Esophagus squamous epithelium (tissue), 5 donors: ENCODE results near the gene TXNL1. TPM values are rescaled to one million over a fixed set of nuclear protein-coding genes. Genes with fewer than 3 reads are reported as not detected.

Experiments
- DNase-seq: peaks from one replicate; lab custom pipeline; 2025; lab: John Stamatoyannopoulos, UW
- H3K27ac ChIP-seq, 4 donors: fragments of 200-600 bp; sonication (generic); one replicate each; pipeline ENCODE4 v1.5.1; 2016 to 2019; ENCODE audit warnings: mild to moderate bottlenecking in 1 of 4
- H3K27me3 ChIP-seq, 4 donors: fragments of 200-600 bp; sonication (generic); 1 replicate in 3 of 4; 2 replicates in 1 of 4; pipeline versions ENCODE4 v1.5.1 to v1.6.0; 2017 to 2021; ENCODE audit warnings: antibody characterized with exemption in 1 of 4
- H3K36me3 ChIP-seq, 3 donors: fragments of 200-600 bp; sonication (generic); one replicate each; pipeline ENCODE4 v1.5.1; 2016 to 2019
- H3K4me1 ChIP-seq, 3 donors: fragments of 200-600 bp; sonication (generic); one replicate each; pipeline ENCODE4 v1.5.1; 2017 to 2019
- H3K4me3 ChIP-seq, 4 donors: fragments of 200-600 bp; sonication (generic); 1 replicate in 3 of 4; 2 replicates in 1 of 4; pipeline ENCODE4 v1.5.1; 2016 to 2019; ENCODE audit warnings: mild to moderate bottlenecking in 2 of 4, moderate library complexity in 1 of 4
- H3K9me3 ChIP-seq, 3 donors: fragments of 200-600 bp; sonication (generic); one replicate each; pipeline ENCODE4 v1.5.1; 2016 to 2019
- POLR2A ChIP-seq, 4 donors: fragments of 450-650 bp; IDR thresholded peaks; one replicate each; pipeline ENCODE4 v1.6.1; 2017; ENCODE audit warnings: antibody characterized with exemption in 4 of 4, mild to moderate bottlenecking in 4 of 4, moderate library complexity in 3 of 4
- WGBS, 2 donors: methylation state at CpG; one replicate each; pipeline ENCODE4 v1.1.5; 2018; 5-methylcytosine and 5-hydroxymethylcytosine counted together
- intact Hi-C: fragments of 100-400 bp; cut with DNase I; formaldehyde crosslinking; loops from one replicate; pipeline ENCODE4 v1.15.0; 2022
- total RNA-seq, 4 donors: library from RNA; depleted of rRNA; stranded (reverse); fragments of >200 nt; gene quantifications; one replicate each; pipeline ENCODE4 v1.1.0, GENCODE V29; 2016
- TF ChIP-seq, protein P1 (sequence below), 6 experiments: fragments of 450-650 bp in 4 of 6; fragments of 200-600 bp in 2 of 6; sonication (generic) in 2 of 6; IDR thresholded peaks; one replicate each; pipeline ENCODE4 v1.5.1; 2016 to 2019; ENCODE audit warnings: antibody characterized with exemption in 6 of 6, mild to moderate bottlenecking in 4 of 6, moderate library complexity in 4 of 6
- donor health status: DM: yes; HTN: yes; CAD: no.

TXNL1 gene
- total RNA-seq, 4 donors from 2014 or later = 41.2 to 78.5 (median 53.4) TPM

- Histone ChIP-seq H3K4me3 (no peak overlapping the region), H3K4me1 (peaks cover 7 to 22% (median 11%) of the 10 kb centered on the region in 3 donors), H3K27ac (no peak overlapping the region), H3K9me3 (no peaks in the 10 kb centered on the region), H3K36me3 (no peaks in the 10 kb centered on the region), H3K27me3 (no peaks in the 10 kb centered on the region)
- intact Hi-C loops = no loop called here
- TF ChIP-seq, protein P1, sequence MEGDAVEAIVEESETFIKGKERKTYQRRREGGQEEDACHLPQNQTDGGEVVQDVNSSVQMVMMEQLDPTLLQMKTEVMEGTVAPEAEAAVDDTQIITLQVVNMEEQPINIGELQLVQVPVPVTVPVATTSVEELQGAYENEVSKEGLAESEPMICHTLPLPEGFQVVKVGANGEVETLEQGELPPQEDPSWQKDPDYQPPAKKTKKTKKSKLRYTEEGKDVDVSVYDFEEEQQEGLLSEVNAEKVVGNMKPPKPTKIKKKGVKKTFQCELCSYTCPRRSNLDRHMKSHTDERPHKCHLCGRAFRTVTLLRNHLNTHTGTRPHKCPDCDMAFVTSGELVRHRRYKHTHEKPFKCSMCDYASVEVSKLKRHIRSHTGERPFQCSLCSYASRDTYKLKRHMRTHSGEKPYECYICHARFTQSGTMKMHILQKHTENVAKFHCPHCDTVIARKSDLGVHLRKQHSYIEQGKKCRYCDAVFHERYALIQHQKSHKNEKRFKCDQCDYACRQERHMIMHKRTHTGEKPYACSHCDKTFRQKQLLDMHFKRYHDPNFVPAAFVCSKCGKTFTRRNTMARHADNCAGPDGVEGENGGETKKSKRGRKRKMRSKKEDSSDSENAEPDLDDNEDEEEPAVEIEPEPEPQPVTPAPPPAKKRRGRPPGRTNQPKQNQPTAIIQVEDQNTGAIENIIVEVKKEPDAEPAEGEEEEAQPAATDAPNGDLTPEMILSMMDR (IDR thresholded peaks at IDR 0.05) = no peak
- TF ChIP-seq POLR2A (IDR thresholded peaks at IDR 0.05) = no peak
- no peak for DNase-seq
- 67 to 87% methylated on average over 3 of the region's 3 CpGs for WGBS, 2 donors
These were observed 9.8 kb upstream of the TXNL1 start for GRCh38 chr18:56647951-56648893.

DNA sequence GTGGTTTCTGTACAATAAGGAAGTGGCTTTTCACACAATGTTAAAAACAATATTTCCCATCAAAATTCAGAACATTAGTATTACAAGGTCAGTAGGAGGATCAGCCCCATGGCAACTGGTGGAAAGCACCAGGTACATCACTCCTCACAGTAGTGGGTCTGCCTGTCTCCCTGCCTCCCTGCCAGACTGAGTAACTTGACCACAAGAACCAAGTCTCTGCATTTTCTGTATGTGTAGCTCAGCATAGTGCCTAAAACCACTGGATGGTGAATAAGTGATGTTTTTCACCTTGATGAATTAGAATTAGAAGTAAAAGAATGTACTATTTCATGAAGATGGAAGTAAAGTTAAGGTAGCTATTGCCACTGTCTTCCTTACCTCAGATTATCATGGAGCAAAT lies 8.7 kb upstream of the TXNL1 start:
- no peak overlapping the region for H3K27ac ChIP-seq
- H3K4me3 ChIP-seq = no peak overlapping the region
- intact Hi-C loops = no loop called here
- H3K9me3 ChIP-seq = no peaks in the 10 kb centered on the region
- H3K27me3 ChIP-seq = no peaks in the 10 kb centered on the region
- TF ChIP-seq, protein P1 (IDR thresholded peaks at IDR 0.05) = no peak
- no peak for TF ChIP-seq POLR2A (IDR thresholded peaks at IDR 0.05)
- H3K36me3 ChIP-seq = no peaks in the 10 kb centered on the region
- peaks cover 3 to 15% (median 5%) of the 10 kb centered on the region in 3 donors for H3K4me1 ChIP-seq
- no peak for DNase-seq

DNA sequence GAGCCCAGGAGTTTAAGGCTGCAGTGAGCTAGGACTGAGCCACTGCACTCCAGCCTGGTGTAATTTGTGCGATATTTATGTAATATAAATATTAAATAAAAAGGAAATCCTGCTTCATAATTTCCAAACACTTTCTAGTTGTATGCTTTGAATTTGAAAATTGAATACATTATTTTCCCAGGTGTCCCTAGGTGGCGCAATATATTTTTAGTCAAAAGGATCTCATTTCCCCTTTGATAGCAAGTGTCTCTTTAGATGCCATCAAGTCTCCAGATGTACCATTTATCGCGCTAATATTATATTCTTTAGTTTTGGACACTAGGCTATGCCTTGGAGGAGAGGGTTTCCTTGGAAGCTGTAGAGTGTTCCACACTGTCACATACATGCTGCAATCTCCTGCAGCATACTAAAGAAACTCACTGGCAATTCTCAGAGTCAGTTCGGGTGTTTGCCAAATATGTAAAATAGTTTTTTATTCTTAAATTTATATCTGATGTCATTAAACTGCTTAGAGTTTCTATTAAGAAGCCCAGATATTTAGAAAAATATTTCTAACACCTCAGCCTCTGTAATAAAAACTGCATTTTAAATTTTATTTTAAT lies 7.1 kb upstream of the TXNL1 start:
- Histone ChIP-seq H3K9me3 (no peaks in the 10 kb centered on the region), H3K4me3 (no peak overlapping the region), H3K4me1 (peaks cover 0 to 5% (median 0%) of the 10 kb centered on the region in 3 donors), H3K27ac (no peak overlapping the region), H3K36me3 (no peaks in the 10 kb centered on the region), H3K27me3 (no peaks in the 10 kb centered on the region)
- 63 to 66% methylated on average over 5 of the region's 5 CpGs for WGBS, 2 donors
- TF ChIP-seq, protein P1 (IDR thresholded peaks at IDR 0.05) = peak in 5 of 6 experiments; percentile 12 to 39 (median 27)
- no peak for TF ChIP-seq POLR2A (IDR thresholded peaks at IDR 0.05)
- DNase-seq = no peak
- intact Hi-C loops = no loop called here

DNA sequence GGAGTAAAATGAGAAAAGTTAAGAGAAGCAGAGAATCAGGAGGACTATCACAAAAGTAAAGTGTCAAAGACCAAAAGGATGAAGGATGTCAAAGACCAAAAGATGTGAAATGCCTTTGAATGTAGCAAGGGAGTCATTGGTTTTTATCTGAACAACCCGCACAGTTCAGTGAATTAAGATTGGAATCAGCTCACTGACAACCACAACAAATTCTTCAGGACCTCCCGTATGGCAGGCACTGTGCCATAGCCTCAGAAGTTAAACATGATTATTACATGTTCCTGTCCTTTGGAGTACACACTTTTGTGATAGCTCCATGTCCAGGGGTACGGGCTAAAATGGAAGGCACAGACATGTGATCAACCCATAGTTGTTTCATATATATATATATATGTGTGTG lies 5.0 kb upstream of the TXNL1 start:
- DNase-seq = no peak
- peaks cover 0 to 8% (median 4%) of the 10 kb centered on the region in 3 donors for H3K4me1 ChIP-seq
- 78 to 90% methylated on average over 3 of the region's 3 CpGs for WGBS, 2 donors

More for the DNA sequence above, 5.0 kb upstream of the TXNL1 start:
- Histone ChIP-seq H3K9me3 (no peaks in the 10 kb centered on the region), H3K27ac (no peak overlapping the region), H3K27me3 (no peaks in the 10 kb centered on the region), H3K36me3 (no peaks in the 10 kb centered on the region), H3K4me3 (no peak overlapping the region)
- intact Hi-C loops = no loop called here
- TF ChIP-seq, protein P1 (IDR thresholded peaks at IDR 0.05) = no peak
- TF ChIP-seq POLR2A (IDR thresholded peaks at IDR 0.05) = no peak
